NCI-H1417 treated with DMSO at 0.1 percent for 48 hours (cell line): ENCODE measurements around the gene AMBRA1.

ENCODE experiments used
- DNase-seq: peaks from one replicate; lab custom pipeline; 2025; lab: John Stamatoyannopoulos, UW

AMBRA1 gene, protein sequence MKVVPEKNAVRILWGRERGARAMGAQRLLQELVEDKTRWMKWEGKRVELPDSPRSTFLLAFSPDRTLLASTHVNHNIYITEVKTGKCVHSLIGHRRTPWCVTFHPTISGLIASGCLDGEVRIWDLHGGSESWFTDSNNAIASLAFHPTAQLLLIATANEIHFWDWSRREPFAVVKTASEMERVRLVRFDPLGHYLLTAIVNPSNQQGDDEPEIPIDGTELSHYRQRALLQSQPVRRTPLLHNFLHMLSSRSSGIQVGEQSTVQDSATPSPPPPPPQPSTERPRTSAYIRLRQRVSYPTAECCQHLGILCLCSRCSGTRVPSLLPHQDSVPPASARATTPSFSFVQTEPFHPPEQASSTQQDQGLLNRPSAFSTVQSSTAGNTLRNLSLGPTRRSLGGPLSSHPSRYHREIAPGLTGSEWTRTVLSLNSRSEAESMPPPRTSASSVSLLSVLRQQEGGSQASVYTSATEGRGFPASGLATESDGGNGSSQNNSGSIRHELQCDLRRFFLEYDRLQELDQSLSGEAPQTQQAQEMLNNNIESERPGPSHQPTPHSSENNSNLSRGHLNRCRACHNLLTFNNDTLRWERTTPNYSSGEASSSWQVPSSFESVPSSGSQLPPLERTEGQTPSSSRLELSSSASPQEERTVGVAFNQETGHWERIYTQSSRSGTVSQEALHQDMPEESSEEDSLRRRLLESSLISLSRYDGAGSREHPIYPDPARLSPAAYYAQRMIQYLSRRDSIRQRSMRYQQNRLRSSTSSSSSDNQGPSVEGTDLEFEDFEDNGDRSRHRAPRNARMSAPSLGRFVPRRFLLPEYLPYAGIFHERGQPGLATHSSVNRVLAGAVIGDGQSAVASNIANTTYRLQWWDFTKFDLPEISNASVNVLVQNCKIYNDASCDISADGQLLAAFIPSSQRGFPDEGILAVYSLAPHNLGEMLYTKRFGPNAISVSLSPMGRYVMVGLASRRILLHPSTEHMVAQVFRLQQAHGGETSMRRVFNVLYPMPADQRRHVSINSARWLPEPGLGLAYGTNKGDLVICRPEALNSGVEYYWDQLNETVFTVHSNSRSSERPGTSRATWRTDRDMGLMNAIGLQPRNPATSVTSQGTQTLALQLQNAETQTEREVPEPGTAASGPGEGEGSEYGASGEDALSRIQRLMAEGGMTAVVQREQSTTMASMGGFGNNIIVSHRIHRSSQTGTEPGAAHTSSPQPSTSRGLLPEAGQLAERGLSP (N-terminal part only)

DNA sequence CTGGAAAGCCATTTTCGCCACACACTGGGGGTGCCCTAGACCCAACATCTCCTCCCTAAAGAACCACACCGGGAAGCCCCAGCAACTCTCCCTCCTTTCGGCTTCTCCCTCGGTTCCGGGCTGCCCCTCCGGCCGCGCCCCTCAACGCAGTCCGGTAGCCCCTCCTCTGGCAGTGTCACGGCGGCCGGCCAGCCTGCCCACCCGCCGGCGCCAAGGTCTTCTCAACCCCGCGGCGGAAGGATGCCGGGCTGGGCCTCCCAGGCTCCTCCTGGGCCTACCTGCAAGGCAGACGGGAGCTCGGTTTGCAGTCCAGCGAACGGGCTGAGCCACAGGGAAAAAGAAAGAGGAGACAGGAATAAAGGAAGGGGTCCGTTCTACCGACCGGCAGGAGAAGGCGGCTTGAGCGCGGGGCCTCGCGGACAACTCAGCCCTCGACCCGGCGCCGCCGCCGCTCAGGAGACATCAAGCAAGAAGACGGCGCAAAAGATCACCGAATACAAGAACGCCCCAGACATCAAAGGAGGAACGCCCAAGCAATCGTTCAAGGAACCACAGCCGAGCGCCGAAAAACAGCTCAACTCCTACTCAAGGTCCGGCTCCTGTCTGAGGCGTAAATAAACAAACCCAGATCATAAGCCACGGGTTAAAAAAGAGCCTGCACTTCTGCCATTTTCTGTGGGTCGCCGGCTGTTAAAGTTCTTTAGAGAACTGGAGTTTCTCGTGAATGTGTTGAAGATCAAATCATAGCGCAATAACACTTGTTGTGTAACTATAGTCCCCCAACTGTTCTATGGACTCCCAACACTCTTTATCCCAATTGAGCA is at the start of gene AMBRA1:
Gene AMBRA1, minus strand, starts transcription at position 474 of the 824 bp plus-strand sequence. CDS start 45,643 bp downstream, outside the sequence.
- DNase-seq = peak; percentile 60

DNA sequence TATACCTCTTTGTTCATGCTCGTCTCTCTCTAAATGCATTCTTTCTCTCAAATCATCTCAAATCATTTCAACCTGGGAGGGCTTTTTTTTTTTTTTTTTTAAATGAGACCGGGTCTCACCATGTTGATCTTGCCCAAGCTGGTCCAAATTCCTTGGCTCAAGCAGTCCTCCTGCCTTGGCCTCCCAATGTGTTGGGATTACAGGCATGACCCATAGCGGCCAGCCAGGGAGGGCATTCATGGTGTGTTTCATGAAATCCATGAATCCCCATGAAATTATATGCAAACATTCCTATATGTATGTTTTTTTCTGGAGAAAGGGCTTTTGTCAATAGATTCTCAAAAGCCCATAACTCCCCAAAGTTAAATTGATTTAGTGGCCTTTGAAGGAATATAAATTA is 49.7 kb upstream of the AMBRA1 start:
- DNase-seq = no peak

DNA sequence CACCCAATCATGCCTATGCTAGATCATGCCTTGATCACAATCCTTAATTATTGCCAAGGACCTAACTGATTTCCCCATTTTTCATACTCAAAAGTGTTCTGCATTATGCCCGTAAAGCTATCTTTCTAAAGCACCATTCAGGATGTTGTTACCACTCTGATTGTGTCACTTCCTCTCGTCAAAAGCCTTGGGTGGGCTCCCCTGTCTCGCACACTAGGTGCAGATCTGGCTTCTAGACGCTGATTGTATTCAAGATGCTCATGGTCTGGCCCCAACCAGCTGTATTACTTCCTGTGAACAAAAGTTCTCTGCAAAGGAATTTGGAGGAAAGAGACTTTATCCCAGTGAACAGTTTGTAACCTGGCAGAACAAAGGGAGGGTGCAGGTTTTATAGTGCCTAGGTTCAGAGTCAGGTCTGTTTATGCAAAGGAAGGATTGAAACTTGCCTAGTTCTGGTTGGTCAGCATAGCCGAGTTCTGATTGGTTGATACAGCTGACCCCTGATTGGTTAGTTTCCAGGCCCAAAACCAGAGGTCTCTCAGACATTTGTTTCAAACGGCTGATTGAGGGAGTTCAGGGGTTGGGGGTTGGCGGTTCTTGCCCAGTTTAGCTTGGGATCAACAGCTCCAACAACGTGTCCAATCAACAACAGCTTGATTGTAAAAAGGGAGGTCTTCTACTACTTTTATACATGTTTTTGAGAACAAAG is 49.0 kb upstream of the AMBRA1 start:
- no peak for DNase-seq

DNA sequence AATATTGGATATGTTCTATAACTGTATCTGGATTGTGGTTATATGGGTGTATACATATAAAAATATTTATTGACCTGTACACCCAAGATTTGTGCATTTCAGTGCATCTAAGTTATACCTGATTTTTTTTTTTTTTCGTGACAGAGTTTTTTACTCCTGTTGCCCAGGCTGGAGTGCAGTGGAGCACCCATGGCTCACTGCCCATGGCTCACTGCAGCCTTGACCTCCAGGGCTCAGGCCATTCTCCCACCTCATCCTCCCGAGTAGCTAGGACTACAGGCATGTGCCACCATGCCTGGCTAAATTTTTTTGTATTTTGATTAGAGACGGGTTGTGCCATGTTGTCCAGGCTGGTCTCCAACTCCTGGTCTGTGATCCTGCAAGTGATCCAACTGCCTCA is 47.8 kb upstream of the AMBRA1 start:
- DNase-seq = no peak

DNA sequence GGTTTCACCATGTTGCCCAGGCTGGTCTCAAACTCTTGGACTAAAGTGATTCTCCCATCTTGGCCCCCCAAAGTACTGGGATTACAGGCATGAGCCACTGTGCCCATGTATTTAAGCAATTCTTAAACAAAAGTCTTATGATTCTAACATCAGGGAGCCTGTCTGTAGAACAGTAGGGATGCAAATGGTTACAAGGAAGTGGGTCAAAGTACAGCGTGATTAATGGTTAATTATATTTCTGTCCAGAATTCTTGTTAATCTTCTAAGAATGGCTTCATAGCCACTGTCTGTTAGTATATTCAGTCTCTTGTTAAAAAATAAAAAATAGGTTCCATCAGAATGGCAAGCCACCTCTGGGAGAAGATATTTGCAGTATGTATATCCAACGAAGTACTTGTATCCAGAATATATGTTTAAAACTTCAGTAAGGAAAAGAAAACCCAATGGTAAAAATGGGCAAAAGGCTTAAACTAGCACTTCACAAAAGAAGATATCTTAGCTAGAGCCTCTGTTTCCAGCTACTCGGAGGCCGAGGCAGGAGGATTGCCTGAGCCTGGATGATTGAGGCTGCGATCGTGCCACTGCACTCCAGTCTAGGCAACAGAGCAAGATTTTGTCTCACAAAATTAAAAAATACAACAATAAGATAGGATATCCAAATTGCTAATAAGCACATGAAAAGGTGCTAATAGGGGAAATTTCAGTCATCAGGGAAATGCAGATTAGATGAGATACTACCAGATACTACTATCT is 46.4 kb upstream of the AMBRA1 start:
- DNase-seq = no peak

DNA sequence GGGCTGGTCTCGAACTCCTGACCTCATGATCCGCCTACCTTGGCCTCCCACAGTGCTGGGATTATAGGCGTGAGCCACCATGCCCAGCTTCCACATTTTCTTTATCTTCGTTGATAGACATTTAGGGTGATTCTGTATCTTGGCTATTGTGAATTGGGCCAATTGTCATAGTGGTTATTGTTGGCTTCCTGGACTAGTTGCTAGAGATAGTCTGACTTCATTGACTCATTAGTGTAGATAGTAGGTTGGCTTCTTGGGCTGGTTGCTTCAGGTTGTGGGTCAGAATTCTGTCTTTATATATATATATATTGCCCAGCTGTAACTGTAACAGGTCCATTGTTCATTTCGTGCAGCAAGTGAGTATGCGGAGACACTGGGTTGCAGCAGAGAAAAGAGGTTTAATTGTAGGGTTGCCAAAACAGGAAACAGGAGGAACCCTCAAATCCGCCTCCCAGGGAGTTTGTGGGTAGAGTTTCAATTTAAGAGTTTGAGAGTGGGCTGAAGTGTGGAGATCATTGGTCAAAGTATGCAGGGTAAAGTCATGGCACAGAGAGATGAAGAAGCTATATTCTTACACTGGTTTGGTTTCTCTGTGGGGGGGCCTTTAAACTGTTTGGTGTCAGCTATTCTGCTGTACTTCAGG is 45.5 kb upstream of the AMBRA1 start:
- DNase-seq = no peak

DNA sequence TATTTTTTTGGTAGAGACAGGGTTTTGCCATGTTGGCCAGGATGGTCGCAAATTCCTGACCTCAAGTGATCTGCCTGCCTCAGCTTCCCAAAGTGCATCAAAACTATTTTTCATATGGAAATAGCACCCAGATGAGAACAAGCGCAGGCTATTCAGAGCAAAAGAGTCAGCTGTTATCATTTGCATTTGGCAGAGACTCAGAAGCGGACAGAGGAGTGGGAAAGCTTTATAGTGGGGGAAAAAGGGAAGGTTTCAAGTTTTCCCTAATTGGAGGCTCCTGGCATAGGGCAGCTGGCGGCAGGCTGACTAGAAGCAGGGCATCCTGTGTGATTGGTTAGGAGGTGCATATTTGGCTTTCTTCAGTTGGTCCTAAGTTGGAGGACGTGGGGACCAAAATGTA is 43.7 kb upstream of the AMBRA1 start:
- DNase-seq = no peak

DNA sequence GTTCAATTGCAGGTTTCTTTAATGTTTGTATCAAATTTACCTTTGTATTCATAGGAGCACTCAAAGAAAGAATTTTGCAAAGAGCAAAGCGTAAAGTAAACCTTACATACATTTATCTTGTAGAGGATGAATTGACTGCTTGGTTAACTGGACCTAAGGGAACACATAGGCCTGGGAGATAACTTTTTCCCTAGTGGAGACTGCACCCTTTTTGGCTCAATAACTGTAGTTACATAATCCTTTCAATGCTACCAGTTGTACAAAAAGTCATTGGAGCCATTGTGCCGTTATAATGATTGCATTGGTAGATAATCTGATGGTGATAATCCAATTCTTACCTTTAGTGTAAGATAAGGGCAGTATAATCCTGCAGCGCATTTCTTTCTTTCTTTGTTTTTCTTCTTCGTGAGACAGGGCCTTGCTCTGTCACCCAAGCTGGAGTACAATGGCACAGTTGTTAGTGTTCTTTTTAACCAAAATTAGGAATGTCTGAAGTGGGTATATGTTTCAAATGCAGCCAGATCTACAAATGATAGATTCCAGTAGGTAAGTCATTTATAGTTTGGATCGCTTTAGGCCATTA is 41.8 kb upstream of the AMBRA1 start:
- no peak for DNase-seq

DNA sequence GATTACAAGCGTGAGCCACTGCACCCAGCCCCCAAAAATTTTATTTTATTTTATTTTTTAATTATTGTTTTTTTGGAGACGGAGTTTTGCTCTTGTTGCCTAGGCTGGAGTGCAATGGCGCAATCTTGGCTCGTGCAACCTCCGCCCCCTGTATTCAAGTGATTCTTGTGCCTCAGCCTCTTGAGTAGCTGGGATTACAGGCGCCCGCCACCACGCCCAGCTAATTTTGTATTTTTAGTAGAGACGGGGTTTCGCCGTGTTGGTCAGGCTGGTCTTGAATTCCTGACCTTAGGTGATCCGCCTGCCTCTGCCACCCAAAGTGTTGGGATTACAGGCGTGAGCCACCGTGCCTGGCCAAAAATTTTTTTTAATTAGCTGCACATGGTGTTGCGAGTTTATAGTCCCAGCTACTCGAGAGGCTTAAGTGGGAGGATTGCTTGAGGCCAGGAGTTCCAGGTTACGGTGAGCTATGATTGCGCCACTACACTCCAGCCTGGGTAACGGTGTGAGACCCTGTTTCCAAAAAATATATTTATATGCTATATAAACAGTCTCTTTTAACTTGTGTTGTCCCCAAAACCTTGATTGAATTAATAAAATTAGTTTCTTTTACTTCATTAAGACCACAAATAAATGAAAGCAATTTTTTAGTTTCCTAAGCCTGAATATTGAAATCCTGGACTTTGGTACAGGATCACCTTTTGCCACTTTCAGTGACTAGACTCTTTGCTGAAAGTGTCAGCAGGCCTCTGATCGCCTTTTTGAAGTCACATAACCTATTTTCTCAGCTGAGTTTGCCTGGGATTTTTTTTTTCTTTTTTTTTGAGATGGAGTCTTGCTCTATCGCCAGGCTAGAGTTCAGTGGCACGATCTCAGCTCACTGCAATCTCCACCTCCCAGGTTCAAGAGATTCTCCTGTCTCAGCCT is 39.7 kb upstream of the AMBRA1 start:
- no peak for DNase-seq

DNA sequence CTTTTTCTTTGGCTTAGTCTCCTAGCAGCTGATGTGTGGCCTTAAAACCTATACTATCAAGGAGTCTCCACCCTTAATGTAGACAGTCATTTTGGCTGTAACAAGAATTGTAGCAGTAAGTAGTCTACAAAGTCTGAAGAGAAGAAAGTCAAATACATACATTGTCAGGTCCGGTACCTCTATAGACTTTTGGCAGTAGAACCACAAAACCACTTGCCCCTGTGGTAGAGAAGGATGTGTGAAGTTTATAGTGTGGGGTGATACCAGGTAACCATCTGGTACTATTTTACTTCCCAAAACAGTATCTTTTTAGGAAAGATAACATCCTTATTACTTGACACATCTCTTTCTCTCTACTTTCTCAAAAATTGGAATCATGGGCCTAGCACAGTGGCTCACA is 38.7 kb upstream of the AMBRA1 start:
- no peak for DNase-seq

DNA sequence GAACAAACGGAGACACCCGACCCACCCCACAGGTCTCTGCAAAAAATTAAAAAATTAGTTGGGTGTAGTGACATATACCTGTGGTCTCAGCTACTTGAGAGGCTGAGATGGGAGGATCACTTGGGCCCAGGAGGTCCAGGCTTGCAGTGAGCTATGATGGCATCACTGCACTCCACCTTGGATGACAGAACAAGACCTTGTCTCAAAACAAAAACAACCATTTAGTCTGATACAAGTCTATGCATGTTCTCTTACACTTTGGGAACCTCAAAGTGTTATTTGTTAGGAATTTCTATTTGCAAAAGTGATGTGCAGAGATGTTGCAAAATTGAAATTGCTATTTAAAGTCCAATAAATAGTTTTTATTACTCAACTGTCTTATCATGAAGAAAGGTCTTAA is 37.9 kb upstream of the AMBRA1 start:
- no peak for DNase-seq

DNA sequence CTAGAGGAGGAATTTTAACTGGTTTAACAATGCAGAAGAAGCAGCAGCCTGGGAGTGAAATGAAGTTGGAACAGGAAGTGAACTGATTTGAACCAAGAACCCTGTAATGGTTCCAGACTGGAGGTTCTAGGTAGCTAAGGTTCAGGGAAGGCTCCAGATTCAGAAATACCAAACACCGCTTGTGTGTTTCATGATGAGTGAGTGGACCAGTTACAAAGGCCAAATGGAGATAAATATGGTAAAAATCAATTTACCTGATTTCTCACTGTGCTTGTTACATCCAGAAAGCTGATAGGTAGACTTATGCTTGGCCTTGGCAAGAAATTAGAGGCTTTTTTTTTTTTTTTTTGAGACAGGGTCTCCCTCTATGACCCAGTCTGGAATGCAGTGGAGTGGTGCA is 36.4 kb upstream of the AMBRA1 start:
- no peak for DNase-seq

DNA sequence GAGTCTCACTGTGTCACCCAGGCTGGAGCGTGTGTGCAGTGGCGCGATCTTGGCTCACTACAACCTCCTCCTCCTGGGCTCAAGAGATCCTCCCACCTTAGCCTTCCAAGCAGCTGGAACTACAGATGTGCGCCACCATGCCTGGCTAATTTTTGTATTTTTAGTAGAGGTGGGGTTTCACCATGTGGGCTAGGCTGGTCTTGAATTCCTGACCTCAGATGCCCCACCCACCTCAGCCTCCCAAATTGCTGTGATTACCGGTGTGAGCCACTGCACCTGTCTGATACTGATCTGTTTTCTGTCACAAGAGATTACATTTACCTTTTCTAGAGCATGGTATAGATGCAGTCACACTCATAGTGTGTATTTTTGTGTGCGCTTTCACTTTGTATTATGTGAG is 35.1 kb upstream of the AMBRA1 start:
- DNase-seq = no peak

DNA sequence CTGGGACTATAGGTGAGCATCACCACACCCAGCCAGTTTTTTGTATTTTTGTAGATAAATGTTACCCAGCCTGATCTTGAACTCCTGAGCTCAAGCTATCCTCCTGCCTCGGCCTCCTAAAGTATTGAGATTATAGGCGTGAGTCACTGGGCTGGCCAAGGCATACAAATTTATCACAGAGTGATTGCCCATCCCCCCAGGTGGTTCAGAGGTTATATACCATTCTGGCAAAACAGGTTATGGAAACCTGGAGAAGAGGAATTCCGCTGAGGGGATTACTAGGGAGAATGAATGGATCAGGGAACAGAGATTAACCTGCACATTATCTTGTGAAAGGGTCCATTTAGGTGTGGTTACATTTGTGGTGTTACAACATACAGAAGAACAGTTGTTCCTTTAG is 31.6 kb upstream of the AMBRA1 start:
- no peak for DNase-seq

DNA sequence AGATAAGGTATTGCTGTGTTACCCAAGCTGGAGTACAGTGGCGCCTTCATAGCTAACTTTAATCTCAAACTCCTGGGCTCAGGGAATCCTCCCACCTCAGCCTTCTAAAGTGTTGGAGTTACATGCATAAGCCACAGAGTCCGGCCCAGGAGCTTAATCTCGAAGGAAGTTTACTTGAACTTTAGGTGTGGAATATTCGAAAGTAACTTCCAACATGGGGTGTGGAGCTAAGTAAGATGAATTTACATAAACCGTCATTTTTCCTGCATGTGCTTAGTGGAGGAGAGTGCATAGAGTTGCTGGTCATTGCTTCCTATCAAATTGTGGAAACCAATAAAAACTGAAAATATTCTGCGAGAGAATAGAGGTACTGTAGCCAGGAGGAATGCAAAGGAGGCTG is 25.0 kb upstream of the AMBRA1 start:
- no peak for DNase-seq

DNA sequence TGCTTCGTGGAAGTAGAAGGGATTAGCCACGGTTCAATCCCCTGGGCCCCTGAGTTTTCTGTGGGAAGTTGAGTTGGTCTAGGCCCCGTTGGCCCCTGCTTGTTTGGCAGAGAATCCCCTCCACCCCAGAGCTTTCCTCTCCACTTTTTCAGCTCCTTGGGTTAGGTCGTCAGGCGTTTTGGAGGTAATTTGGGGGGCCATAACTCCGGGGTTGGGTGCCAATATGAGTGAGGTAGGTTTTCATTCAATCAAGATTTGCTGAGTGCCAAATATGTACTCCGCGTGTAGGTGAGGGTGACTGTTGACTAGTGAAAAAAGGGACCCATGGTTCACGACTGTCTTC is 24.1 kb upstream of the AMBRA1 start:
- DNase-seq = no peak

DNA sequence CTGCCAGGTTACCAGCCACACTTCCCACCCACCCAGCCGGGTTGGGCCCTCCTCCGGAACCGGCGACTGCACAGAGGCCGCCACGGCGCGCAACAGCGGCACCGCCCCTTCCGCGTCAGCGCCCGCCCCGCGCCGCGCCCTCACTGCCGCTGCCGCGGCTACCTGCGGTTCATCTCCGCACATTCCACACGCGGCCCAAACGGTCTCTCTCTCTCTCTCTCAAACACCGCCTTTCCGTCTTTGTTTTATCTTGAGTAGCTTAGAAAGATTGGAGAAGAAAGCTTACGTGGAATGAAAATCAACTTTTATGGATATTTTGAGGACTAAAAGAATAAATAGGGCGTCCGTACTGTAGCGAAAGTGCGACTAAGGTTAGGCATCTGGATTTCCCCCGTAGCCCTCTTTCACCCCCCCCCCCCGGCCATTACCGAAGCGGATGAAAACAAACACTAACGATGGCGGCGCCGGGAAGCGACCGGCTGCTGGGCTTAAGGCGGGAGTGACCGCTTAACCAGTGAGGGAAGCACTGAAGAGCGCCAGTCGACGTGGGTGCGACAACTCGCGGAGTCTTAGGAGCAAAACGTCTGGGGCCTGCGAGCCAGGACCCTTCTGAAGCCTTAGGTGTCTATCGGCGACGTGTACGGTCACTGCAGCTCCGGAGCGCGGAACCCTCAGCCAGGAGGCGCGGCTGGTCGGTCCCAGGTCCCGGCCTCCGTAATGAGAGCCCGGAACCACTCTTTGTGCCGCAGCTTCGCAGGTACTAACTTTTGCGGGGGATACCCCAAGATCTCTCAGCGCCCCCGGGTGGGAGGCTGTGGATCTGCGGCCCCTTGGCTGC is 23.5 kb upstream of the AMBRA1 start, which contains the start of the genes ATG13 and HARBI1:
Gene ATG13, plus strand, starts transcription at position 420 of the 838 bp plus-strand sequence. CDS start 26,739 bp downstream, outside the sequence.
Gene HARBI1, minus strand, starts transcription at position 94 of the 838 bp plus-strand sequence. CDS start 990 bp downstream, outside the sequence.
- DNase-seq = peak; percentile 85
